GM15510 (cell line): ENCODE measurements around the gene HAUS3.

Experiments
- POLR2A ChIP-seq: IDR thresholded peaks from 3 replicates; pipeline ENCODE4 v1.6.1; 2011; ENCODE audit warnings: borderline replicate concordance; ENCODE audit not compliant: insufficient read length; ENCODE audit errors: extremely low read depth

The HAUS3 gene

GRCh38 chr4:2236944-2237666 lies 4.8 kb downstream of the HAUS3 start:
- TF ChIP-seq POLR2A: no peak

- no peak for TF ChIP-seq POLR2A
Measured at GRCh38 chr4:2231082-2231481, 10.8 kb downstream of the HAUS3 start.

- no peak for TF ChIP-seq POLR2A
Measured at GRCh38 chr4:2226261-2226660, 15.7 kb downstream of the HAUS3 start.

- TF ChIP-seq POLR2A: no peak
Measured at GRCh38 chr4:2222838-2223237, 19.1 kb downstream of the HAUS3 start.

GRCh38 chr4:2220016-2220630 lies 21.8 kb downstream of the HAUS3 start:
- no peak for TF ChIP-seq POLR2A

- TF ChIP-seq POLR2A: no peak
Measured at GRCh38 chr4:2219233-2219760, 22.6 kb downstream of the HAUS3 start.

GRCh38 chr4:2218436-2218835 lies 23.5 kb downstream of the HAUS3 start:
- TF ChIP-seq POLR2A: no peak

- TF ChIP-seq POLR2A: no peak
Measured at GRCh38 chr4:2217726-2218125, 24.2 kb downstream of the HAUS3 start.

GRCh38 chr4:2212831-2213230 lies 29.1 kb downstream of the HAUS3 start:
- TF ChIP-seq POLR2A: no peak

- TF ChIP-seq POLR2A: no peak
Measured at GRCh38 chr4:2194496-2194895, 47.4 kb downstream of the HAUS3 start.

- TF ChIP-seq POLR2A: no peak
Measured at GRCh38 chr4:2193326-2193725, 48.6 kb downstream of the HAUS3 start.

- no peak for TF ChIP-seq POLR2A
Measured at GRCh38 chr4:2186865-2187172, 55.1 kb downstream of the HAUS3 start.

- no peak for TF ChIP-seq POLR2A
Measured at GRCh38 chr4:2186133-2186864, 55.6 kb downstream of the HAUS3 start.

GRCh38 chr4:2183394-2183793 lies 58.5 kb downstream of the HAUS3 start:
- TF ChIP-seq POLR2A: no peak

- TF ChIP-seq POLR2A: no peak
Measured at GRCh38 chr4:2182994-2183393, 58.9 kb downstream of the HAUS3 start.
